ENCODE results near the gene POLD4. TPM values are rescaled to one million over a fixed set of nuclear protein-coding genes. Genes with fewer than 3 reads are reported as not detected.

Gene POLD4
- total RNA-seq, 2 experiments from 2014 or later: 31.7 to 39.5 TPM

GRCh38 chr11:67322049-67322448, 31.3 kb downstream of the POLD4 start:
- ATAC-seq (ENCODE audit: poor library complexity) (no peak), DNase-seq (no peak)
- no peak overlapping the region for H3K4me3 Mint-ChIP-seq
- ChIA-PET POLR2A (interaction anchor here (2.0 kb wide), 1 partner anchor 23 kb away, joined by 5 read pairs; no protein-coding TSS in a partner anchor), CTCF (interaction anchor here (1.1 to 5.4 kb wide), 3 partner anchors 24 to 61 kb away, joined by 3 to 20 read pairs (median 4); partner anchors contain the start of gene POLD4)
- H3K36me3 Mint-ChIP-seq (ENCODE audit: low read depth): peaks cover 6% of the 10 kb centered on the region
- peaks cover 22% of the 10 kb centered on the region for H3K4me1 Mint-ChIP-seq (ENCODE audit: low read depth)
- Histone ChIP-seq H3K27ac (ENCODE audit: low read depth in 1 of 2, low read length in 2 of 2) (no peak overlapping the region), H3K36me3 (ENCODE audit: insufficient read depth, low read length) (no peaks in the 10 kb centered on the region), H3K27me3 (ENCODE audit: control insufficient read depth in 1 of 2, insufficient read depth in 2 of 2, low read length in 2 of 2) (no peaks in the 10 kb centered on the region), H3K9me3 (ENCODE audit: control insufficient read depth in 1 of 2, insufficient read depth in 1 of 2, low read length in 2 of 2) (no peaks in the 10 kb centered on the region), H3K4me1 (ENCODE audit: insufficient read depth, low read length) (peaks cover 10% of the 10 kb centered on the region), H3K4me3 (ENCODE audit: low read length) (no peak overlapping the region)
- no peak overlapping the region for H3K27ac Mint-ChIP-seq
- H3K27me3 Mint-ChIP-seq: no peaks in the 10 kb centered on the region
- TF ChIP-seq CTCF (IDR thresholded peaks at IDR 0.05): no peak
- H3K9me3 Mint-ChIP-seq: no peaks in the 10 kb centered on the region
- intact Hi-C loops (cut with DNase I, micrococcal nuclease): no loop called here

GRCh38 chr11:67321313-67321871, 32.0 kb downstream of the POLD4 start:
- Histone ChIP-seq H3K4me3 (ENCODE audit: low read length) (no peak overlapping the region), H3K27ac (ENCODE audit: low read depth in 1 of 2, low read length in 2 of 2) (no peak overlapping the region), H3K27me3 (ENCODE audit: control insufficient read depth in 1 of 2, insufficient read depth in 2 of 2, low read length in 2 of 2) (no peaks in the 10 kb centered on the region), H3K9me3 (ENCODE audit: control insufficient read depth in 1 of 2, insufficient read depth in 1 of 2, low read length in 2 of 2) (no peaks in the 10 kb centered on the region), H3K36me3 (ENCODE audit: insufficient read depth, low read length) (no peaks in the 10 kb centered on the region), H3K4me1 (ENCODE audit: insufficient read depth, low read length) (peaks cover 16% of the 10 kb centered on the region)
- POLR2A ChIA-PET: interaction anchor here (0.8 to 1.2 kb wide), 2 partner anchors 31 to 51 kb away, joined by 3 to 4 read pairs; no protein-coding TSS in a partner anchor
- Mint-ChIP-seq H3K27me3 (no peaks in the 10 kb centered on the region), H3K4me3 (no peak overlapping the region), H3K27ac (no peak overlapping the region), H3K9me3 (no peaks in the 10 kb centered on the region), H3K4me1 (ENCODE audit: low read depth) (peaks cover 26% of the 10 kb centered on the region), H3K36me3 (ENCODE audit: low read depth) (peaks cover 6% of the 10 kb centered on the region)
- no peak for TF ChIP-seq CTCF (IDR thresholded peaks at IDR 0.05)
- DNase-seq (no peak), ATAC-seq (ENCODE audit: poor library complexity) (no peak)
- CTCF ChIA-PET: interaction anchor here (5.4 kb wide), 1 partner anchor 31 kb away, joined by 20 read pairs; the partner anchor contains the start of gene POLD4
- intact Hi-C loops (cut with DNase I, micrococcal nuclease): no loop called here

- Mint-ChIP-seq H3K27me3 (no peaks in the 10 kb centered on the region), H3K27ac (no peak overlapping the region), H3K36me3 (ENCODE audit: low read depth) (peaks cover 6% of the 10 kb centered on the region), H3K4me1 (ENCODE audit: low read depth) (peaks cover 27% of the 10 kb centered on the region), H3K9me3 (no peaks in the 10 kb centered on the region), H3K4me3 (no peak overlapping the region)
- Histone ChIP-seq H3K4me3 (ENCODE audit: low read length) (no peak overlapping the region), H3K9me3 (ENCODE audit: control insufficient read depth in 1 of 2, insufficient read depth in 1 of 2, low read length in 2 of 2) (no peaks in the 10 kb centered on the region), H3K36me3 (ENCODE audit: insufficient read depth, low read length) (no peaks in the 10 kb centered on the region), H3K4me1 (ENCODE audit: insufficient read depth, low read length) (peaks cover 19% of the 10 kb centered on the region), H3K27ac (ENCODE audit: low read depth in 1 of 2, low read length in 2 of 2) (no peak overlapping the region), H3K27me3 (ENCODE audit: control insufficient read depth in 1 of 2, insufficient read depth in 2 of 2, low read length in 2 of 2) (no peaks in the 10 kb centered on the region)
- ATAC-seq (ENCODE audit: poor library complexity): no peak
- ChIA-PET POLR2A (interaction anchor here (0.6 to 1.4 kb wide), 4 partner anchors 27 to 32 kb away, joined by 3 to 4 read pairs (median 3); partner anchors contain the start of gene ANKRD13D), CTCF (interaction anchor here (5.4 kb wide), 1 partner anchor 32 kb away, joined by 20 read pairs; the partner anchor contains the start of gene POLD4)
- intact Hi-C loops (cut with DNase I, micrococcal nuclease): no loop called here
- no peak for TF ChIP-seq CTCF (IDR thresholded peaks at IDR 0.05)
- DNase-seq: no peak
Measured at GRCh38 chr11:67320691-67321090, 32.7 kb downstream of the POLD4 start.
